ENCODE measurements around the gene CDH20. TPM values are rescaled to one million over a fixed set of nuclear protein-coding genes. Genes with fewer than 3 reads are reported as not detected.

The CDH20 gene
- total and polyA plus RNA-seq, 4 experiments from 2014 or later = not detected

DNA sequence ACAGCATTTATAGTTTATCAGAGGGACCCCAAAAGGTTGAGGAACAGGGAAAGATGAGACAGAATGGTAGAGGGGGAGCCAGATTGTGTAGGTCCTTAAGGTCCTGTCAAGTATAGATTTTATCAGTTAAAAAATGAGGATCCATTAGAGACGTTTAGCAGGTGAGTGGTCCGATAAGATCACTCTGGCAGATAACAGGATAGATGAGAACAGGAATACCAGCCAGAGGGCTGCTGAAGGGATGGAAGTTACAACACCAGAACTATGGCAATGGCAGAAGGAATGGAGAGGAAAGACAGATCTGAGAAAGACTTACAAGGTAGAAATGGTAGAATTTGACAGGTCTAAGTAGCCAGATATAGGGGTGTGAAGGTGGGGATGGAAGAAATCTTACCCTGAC lies 141.7 kb downstream of the CDH20 start:
- peaks cover 3 to 5% of the 10 kb centered on the region in 2 donors for H3K27me3 Mint-ChIP-seq

DNA sequence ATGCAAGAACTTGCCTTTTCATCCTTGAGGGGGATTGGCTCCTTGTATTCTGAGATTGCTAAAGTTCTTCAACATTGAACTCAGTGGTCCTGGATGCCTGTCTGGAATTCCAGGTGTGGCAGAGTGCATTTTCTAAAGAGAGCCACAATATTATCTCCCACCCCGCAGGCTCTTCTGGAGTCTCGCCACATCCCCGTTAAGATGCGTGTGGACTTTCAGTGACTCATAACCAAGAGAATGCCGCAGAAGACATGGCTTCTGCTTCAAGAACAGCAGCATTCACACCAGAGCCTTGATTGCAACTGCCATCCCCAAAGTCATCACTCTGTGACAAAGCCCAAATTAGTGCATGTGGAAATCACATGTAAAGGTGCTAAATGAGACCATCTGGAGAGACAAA lies 142.7 kb downstream of the CDH20 start:
- CTCF ChIA-PET (ENCODE audit: partially characterized antibody) = no interaction called here
- Mint-ChIP-seq H3K4me1 (no peaks in the 10 kb centered on the region), H3K36me3 (no peaks in the 10 kb centered on the region), H3K27ac (no peak overlapping the region), H3K9me3 (peaks cover 0 to 4% (median 0%) of the 10 kb centered on the region in 8 donors), H3K4me3 (no peak overlapping the region), H3K27me3 (peaks cover 3 to 5% of the 10 kb centered on the region in 2 donors)
- intact Hi-C loops (cut with micrococcal nuclease) = no loop called here
- DNase-seq = no peak
- no peaks in the 10 kb centered on the region for H3K9me3 ChIP-seq (ENCODE audit: control insufficient read depth in 1 of 2, low read length in 2 of 2)
- no peak overlapping the region for H3K27ac ChIP-seq (ENCODE audit: low read depth, low read length)
- H3K4me1 ChIP-seq (ENCODE audit: insufficient read depth, low read length) = no peaks in the 10 kb centered on the region
- H3K36me3 ChIP-seq (ENCODE audit: insufficient read depth, low read length) = no peaks in the 10 kb centered on the region
- POLR2A ChIA-PET (ENCODE audit: partially characterized antibody) = no interaction called here
- H3K27me3 ChIP-seq (ENCODE audit: insufficient read depth, low read length) = no peaks in the 10 kb centered on the region
- H3K4me3 ChIP-seq (ENCODE audit: low read length in 2 of 2) = no peak overlapping the region

More for the DNA sequence above, 141.7 kb downstream of the CDH20 start:
- Mint-ChIP-seq H3K4me1 (no peaks in the 10 kb centered on the region), H3K36me3 (no peaks in the 10 kb centered on the region), H3K27ac (no peak overlapping the region), H3K9me3 (peaks cover 0 to 4% (median 0%) of the 10 kb centered on the region in 8 donors), H3K4me3 (no peak overlapping the region)
- no peak for DNase-seq
- Histone ChIP-seq H3K9me3 (ENCODE audit: control insufficient read depth in 1 of 2, low read length in 2 of 2) (no peaks in the 10 kb centered on the region), H3K27ac (ENCODE audit: low read depth, low read length) (no peak overlapping the region), H3K27me3 (ENCODE audit: insufficient read depth, low read length) (no peaks in the 10 kb centered on the region), H3K4me1 (ENCODE audit: insufficient read depth, low read length) (no peaks in the 10 kb centered on the region), H3K4me3 (ENCODE audit: low read length in 2 of 2) (no peak overlapping the region), H3K36me3 (ENCODE audit: insufficient read depth, low read length) (no peaks in the 10 kb centered on the region)
- CTCF ChIA-PET (ENCODE audit: partially characterized antibody) = no interaction called here
- intact Hi-C loops (cut with micrococcal nuclease) = no loop called here
- POLR2A ChIA-PET (ENCODE audit: partially characterized antibody) = no interaction called here

DNA sequence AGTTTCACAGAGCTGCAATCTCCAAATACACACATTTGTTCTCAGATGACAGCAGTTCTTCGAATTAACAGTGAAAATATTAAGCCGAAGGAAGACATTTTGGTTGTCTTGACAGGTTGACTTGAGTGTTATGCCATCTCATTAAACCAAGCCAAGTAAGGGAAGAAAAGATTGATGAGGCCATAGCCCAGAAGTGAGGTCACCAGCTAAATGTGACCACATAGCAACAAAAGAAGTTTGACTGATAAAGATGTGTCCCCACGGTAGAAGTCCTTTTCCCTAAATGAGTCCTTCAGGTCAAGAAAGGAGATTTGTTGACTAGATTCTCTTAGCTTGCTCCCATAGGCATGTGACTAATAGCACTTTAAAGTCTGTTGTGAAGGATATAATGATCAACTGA lies 156.1 kb downstream of the CDH20 start:
- Mint-ChIP-seq H3K27ac (no peak overlapping the region), H3K4me3 (no peak overlapping the region), H3K36me3 (no peaks in the 10 kb centered on the region), H3K27me3 (peaks cover 0 to 1% of the 10 kb centered on the region in 2 donors), H3K9me3 (peaks cover 0 to 2% (median 0%) of the 10 kb centered on the region in 8 donors), H3K4me1 (no peaks in the 10 kb centered on the region)
- H3K27ac ChIP-seq (ENCODE audit: low read depth, low read length) = no peak overlapping the region
- H3K27me3 ChIP-seq (ENCODE audit: insufficient read depth, low read length) = no peaks in the 10 kb centered on the region
- no peak overlapping the region for H3K4me3 ChIP-seq (ENCODE audit: low read length in 2 of 2)
- H3K9me3 ChIP-seq (ENCODE audit: control insufficient read depth in 1 of 2, low read length in 2 of 2) = no peaks in the 10 kb centered on the region
- no peaks in the 10 kb centered on the region for H3K36me3 ChIP-seq (ENCODE audit: insufficient read depth, low read length)
- H3K4me1 ChIP-seq (ENCODE audit: insufficient read depth, low read length) = no peaks in the 10 kb centered on the region
- DNase-seq = no peak
- ChIA-PET POLR2A (ENCODE audit: partially characterized antibody) (no interaction called here), CTCF (ENCODE audit: partially characterized antibody) (interaction anchor here (1.4 kb wide), 1 partner anchor 19 kb away, joined by 3 read pairs; no protein-coding TSS in a partner anchor)
- intact Hi-C loops (cut with micrococcal nuclease) = no loop called here

DNA sequence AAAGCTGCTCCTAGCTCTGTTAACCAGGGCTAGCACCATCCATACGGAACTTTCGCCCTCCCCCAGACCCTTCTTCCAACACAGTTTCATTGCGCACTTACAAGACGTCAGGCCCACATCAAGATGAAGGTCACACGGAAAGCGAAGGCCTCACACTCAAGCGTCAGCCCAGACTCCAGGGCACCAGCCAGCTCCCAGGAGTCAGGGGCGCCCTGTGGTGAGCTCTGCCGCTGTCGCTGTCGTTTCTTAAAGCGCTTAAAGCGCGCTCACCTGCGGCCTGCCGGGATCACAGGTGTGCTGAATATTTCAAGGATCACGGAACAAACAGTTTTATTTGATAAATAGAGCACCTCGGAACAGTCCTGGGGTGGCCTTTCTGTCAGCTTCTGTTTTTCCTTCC lies 163.1 kb downstream of the CDH20 start:
- Mint-ChIP-seq H3K4me3 (no peak overlapping the region), H3K4me1 (no peaks in the 10 kb centered on the region), H3K36me3 (no peaks in the 10 kb centered on the region), H3K27me3 (peaks cover 0 to 1% of the 10 kb centered on the region in 2 donors), H3K9me3 (no peaks in the 10 kb centered on the region), H3K27ac (no peak overlapping the region)
- ChIA-PET CTCF (ENCODE audit: partially characterized antibody) (no interaction called here), POLR2A (ENCODE audit: partially characterized antibody) (no interaction called here)
- intact Hi-C loops (cut with micrococcal nuclease) = no loop called here
- no peak overlapping the region for H3K4me3 ChIP-seq (ENCODE audit: low read length in 2 of 2)
- H3K27ac ChIP-seq (ENCODE audit: low read depth, low read length) = no peak overlapping the region
- H3K9me3 ChIP-seq (ENCODE audit: control insufficient read depth in 1 of 2, low read length in 2 of 2) = no peaks in the 10 kb centered on the region
- H3K27me3 ChIP-seq (ENCODE audit: insufficient read depth, low read length) = no peaks in the 10 kb centered on the region
- DNase-seq = no peak
- H3K36me3 ChIP-seq (ENCODE audit: insufficient read depth, low read length) = no peaks in the 10 kb centered on the region
- H3K4me1 ChIP-seq (ENCODE audit: insufficient read depth, low read length) = no peaks in the 10 kb centered on the region

DNA sequence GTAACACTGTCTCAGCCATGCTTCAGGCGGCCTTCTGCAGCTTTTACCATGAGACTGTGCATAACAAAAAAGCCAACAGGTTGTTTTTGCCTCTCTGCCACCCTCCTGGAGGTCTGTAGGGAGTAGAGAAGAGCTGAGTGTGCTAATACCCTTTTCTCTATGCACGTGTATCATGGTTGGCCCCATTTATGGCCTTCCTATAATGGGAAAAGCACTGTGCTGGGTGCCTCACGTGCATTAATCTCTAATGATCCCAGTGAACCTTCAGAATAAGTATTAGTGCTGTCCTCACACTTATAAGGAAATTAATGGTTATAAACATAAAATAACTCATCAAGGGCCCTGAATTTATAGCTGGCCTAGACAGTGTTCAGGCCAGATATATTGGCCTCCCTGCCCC lies 164.2 kb downstream of the CDH20 start:
- intact Hi-C loops (cut with micrococcal nuclease) = no loop called here
- Histone ChIP-seq H3K27ac (ENCODE audit: low read depth, low read length) (no peak overlapping the region), H3K36me3 (ENCODE audit: insufficient read depth, low read length) (no peaks in the 10 kb centered on the region), H3K4me1 (ENCODE audit: insufficient read depth, low read length) (no peaks in the 10 kb centered on the region), H3K9me3 (ENCODE audit: control insufficient read depth in 1 of 2, low read length in 2 of 2) (no peaks in the 10 kb centered on the region), H3K4me3 (ENCODE audit: low read length in 2 of 2) (no peak overlapping the region), H3K27me3 (ENCODE audit: insufficient read depth, low read length) (no peaks in the 10 kb centered on the region)
- Mint-ChIP-seq H3K4me1 (no peaks in the 10 kb centered on the region), H3K4me3 (no peak overlapping the region), H3K27ac (no peak overlapping the region), H3K36me3 (no peaks in the 10 kb centered on the region), H3K27me3 (peaks cover 0 to 1% of the 10 kb centered on the region in 2 donors), H3K9me3 (no peaks in the 10 kb centered on the region)
- DNase-seq = no peak
- POLR2A ChIA-PET (ENCODE audit: partially characterized antibody) = no interaction called here
- CTCF ChIA-PET (ENCODE audit: partially characterized antibody) = no interaction called here

DNA sequence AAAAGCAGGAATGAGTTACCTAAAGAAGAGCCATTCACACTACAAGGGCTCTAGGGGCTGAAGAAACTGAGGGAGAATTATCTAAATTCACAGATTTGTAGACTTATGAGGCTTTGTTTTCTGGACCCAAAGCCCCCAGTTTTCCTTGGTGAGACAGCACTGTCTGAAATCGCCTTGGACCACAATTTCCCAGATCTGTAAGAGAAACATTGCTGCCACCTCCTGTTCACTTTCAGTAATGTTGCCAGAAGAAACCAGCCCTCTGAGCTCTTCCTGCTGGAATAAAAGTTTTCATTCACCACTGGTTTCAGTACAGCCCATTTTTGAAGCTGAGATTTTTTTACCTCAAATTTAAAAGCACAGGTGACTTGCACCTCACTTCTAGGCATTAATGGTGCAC lies 169.2 kb downstream of the CDH20 start:
- H3K27ac Mint-ChIP-seq = no peak overlapping the region
- no peaks in the 10 kb centered on the region for H3K9me3 Mint-ChIP-seq
- no peaks in the 10 kb centered on the region for H3K36me3 Mint-ChIP-seq
- peaks cover 7 to 8% of the 10 kb centered on the region in 2 donors for H3K27me3 Mint-ChIP-seq
- no peaks in the 10 kb centered on the region for H3K9me3 ChIP-seq (ENCODE audit: control insufficient read depth in 1 of 2, low read length in 2 of 2)
- H3K27ac ChIP-seq (ENCODE audit: low read depth, low read length) = no peak overlapping the region
- no peak overlapping the region for H3K4me3 ChIP-seq (ENCODE audit: low read length in 2 of 2)
- H3K27me3 ChIP-seq (ENCODE audit: insufficient read depth, low read length) = no peaks in the 10 kb centered on the region
- ChIA-PET POLR2A (ENCODE audit: partially characterized antibody) (no interaction called here), CTCF (ENCODE audit: partially characterized antibody) (interaction anchor here (0.9 to 1.9 kb wide), 2 partner anchors 9 to 1514 kb away, joined by 4 to 6 read pairs; no protein-coding TSS in a partner anchor)
- intact Hi-C loops (cut with micrococcal nuclease) = loop anchor here (5.0 kb wide), 1 partner anchor 1665 kb away; no protein-coding TSS in a partner anchor
- H3K36me3 ChIP-seq (ENCODE audit: insufficient read depth, low read length) = no peaks in the 10 kb centered on the region
- DNase-seq = no peak
- H3K4me3 Mint-ChIP-seq = no peak overlapping the region
- no peaks in the 10 kb centered on the region for H3K4me1 Mint-ChIP-seq
- no peaks in the 10 kb centered on the region for H3K4me1 ChIP-seq (ENCODE audit: insufficient read depth, low read length)

DNA sequence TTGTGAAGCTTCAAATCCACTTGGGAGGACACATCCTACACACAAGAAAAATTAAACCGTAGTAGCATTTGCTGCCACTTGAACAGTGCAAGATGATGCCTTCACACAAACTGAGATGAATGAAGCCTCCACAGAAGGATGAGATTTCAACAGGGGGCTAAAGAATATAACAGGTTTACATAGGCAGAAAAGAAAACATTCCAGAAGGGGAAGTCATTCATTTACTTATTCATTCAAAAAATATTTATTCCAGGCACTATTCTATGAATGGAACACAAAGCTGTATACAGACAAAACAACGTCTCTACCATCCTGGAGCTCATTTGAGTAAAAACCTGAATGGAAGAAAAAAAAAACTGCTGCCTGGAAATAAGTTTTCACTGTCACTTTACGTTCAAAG lies 170.5 kb downstream of the CDH20 start:
- Histone ChIP-seq H3K9me3 (ENCODE audit: control insufficient read depth in 1 of 2, low read length in 2 of 2) (no peaks in the 10 kb centered on the region), H3K36me3 (ENCODE audit: insufficient read depth, low read length) (no peaks in the 10 kb centered on the region), H3K27me3 (ENCODE audit: insufficient read depth, low read length) (no peaks in the 10 kb centered on the region), H3K27ac (ENCODE audit: low read depth, low read length) (no peak overlapping the region), H3K4me1 (ENCODE audit: insufficient read depth, low read length) (no peaks in the 10 kb centered on the region), H3K4me3 (ENCODE audit: low read length in 2 of 2) (no peak overlapping the region)
- intact Hi-C loops (cut with micrococcal nuclease) = loop anchor here (5.0 kb wide), 1 partner anchor 1666 kb away; no protein-coding TSS in a partner anchor
- DNase-seq = no peak
- Mint-ChIP-seq H3K27me3 (peaks cover 7 to 8% of the 10 kb centered on the region in 2 donors), H3K4me1 (no peaks in the 10 kb centered on the region), H3K27ac (no peak overlapping the region), H3K36me3 (no peaks in the 10 kb centered on the region), H3K9me3 (peaks cover 0 to 3% (median 0%) of the 10 kb centered on the region in 8 donors), H3K4me3 (no peak overlapping the region)
- POLR2A ChIA-PET (ENCODE audit: partially characterized antibody) = no interaction called here
- CTCF ChIA-PET (ENCODE audit: partially characterized antibody) = interaction anchor here (0.8 to 1.4 kb wide), 2 partner anchors 11 to 1515 kb away, joined by 3 read pairs; no protein-coding TSS in a partner anchor

DNA sequence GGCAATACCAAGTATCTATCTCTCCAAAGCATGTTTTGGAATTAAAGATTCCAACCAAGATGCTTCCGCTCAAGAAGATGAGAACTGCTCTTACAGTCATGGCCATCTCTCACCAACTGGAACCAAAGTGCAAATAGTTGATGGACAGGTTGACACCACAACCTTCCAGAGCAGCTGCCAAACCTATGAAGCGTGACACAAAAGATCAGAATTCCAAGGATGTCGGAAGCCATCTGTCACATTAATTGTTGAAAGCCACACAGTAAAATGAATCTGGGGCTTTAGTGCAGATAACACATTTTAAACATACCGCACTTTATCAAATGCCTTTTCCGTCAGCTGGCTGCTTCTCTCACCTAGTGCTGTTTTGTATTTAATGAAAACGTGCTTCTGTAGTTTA lies 195.7 kb downstream of the CDH20 start:
- POLR2A ChIA-PET (ENCODE audit: partially characterized antibody) = no interaction called here
- intact Hi-C loops (cut with micrococcal nuclease) = no loop called here
- Mint-ChIP-seq H3K36me3 (no peaks in the 10 kb centered on the region), H3K4me3 (no peak overlapping the region), H3K27me3 (peaks cover 0 to 4% of the 10 kb centered on the region in 2 donors), H3K4me1 (no peaks in the 10 kb centered on the region), H3K9me3 (no peaks in the 10 kb centered on the region), H3K27ac (no peak overlapping the region)
- Histone ChIP-seq H3K36me3 (ENCODE audit: insufficient read depth, low read length) (no peaks in the 10 kb centered on the region), H3K9me3 (ENCODE audit: control insufficient read depth in 1 of 2, low read length in 2 of 2) (no peaks in the 10 kb centered on the region), H3K4me3 (ENCODE audit: low read length in 2 of 2) (no peak overlapping the region), H3K27me3 (ENCODE audit: insufficient read depth, low read length) (no peaks in the 10 kb centered on the region), H3K4me1 (ENCODE audit: insufficient read depth, low read length) (no peaks in the 10 kb centered on the region), H3K27ac (ENCODE audit: low read depth, low read length) (no peak overlapping the region)
- no peak for DNase-seq
- CTCF ChIA-PET (ENCODE audit: partially characterized antibody) = no interaction called here
